B cell (primary cell): ENCODE data around the gene GSTO2. TPM values are rescaled to one million over a fixed set of nuclear protein-coding genes. Genes with fewer than 3 reads are reported as not detected.

Source experiments
- ATAC-seq: fragments of 200-7000 bp; cut with Tn5 transposase; one replicate; pipeline ENCODE4 v1.10.0; 2021; ENCODE audit warnings: low read depth, mild to moderate bottlenecking, moderate number of reproducible peaks, moderate library complexity
- CTCF ChIA-PET: fragments of 350-600 bp; sonication (Branson Sonifier 250); formaldehyde crosslinking; loops from one replicate; lab custom pipeline; 2021; ENCODE audit warnings: antibody characterized with exemption, inconsistent platforms; lab: Charles Lee
- POLR2A ChIA-PET: fragments of 350-600 bp; sonication (Branson Sonifier 250); formaldehyde crosslinking; loops from one replicate; lab custom pipeline; 2021; ENCODE audit warnings: antibody characterized with exemption; lab: Charles Lee
- DNase-seq: peaks from one replicate; pipeline ENCODE4 v3.0.0; 2013
- H2AFZ ChIP-seq: 2 replicates; pipeline ENCODE4 v1.6.1; 2012; ENCODE audit warnings: mild to moderate bottlenecking, low read depth, low read length; ENCODE audit not compliant: insufficient read depth, poor library complexity, severe bottlenecking
- H3K27ac ChIP-seq, 2 donors: 1 replicate in 1 of 2; 2 replicates in 1 of 2; pipeline ENCODE4 v1.5.1; 2012 to 2013; ENCODE audit warnings: low read length in 2 of 2, mild to moderate bottlenecking in 2 of 2, moderate library complexity in 1 of 2
- H3K27me3 ChIP-seq, 4 experiments: fragments of 200-600 bp in 1 of 4; sonication (generic) in 1 of 4; replicated peaks in 1 of 4; 1 replicate in 2 of 4; 2 replicates in 2 of 4; pipeline versions ENCODE4 v1.6.1 to v1.7.0; 2013 to 2016; ENCODE audit warnings: low read length in 3 of 4, mild to moderate bottlenecking in 2 of 4, mixed read lengths in 1 of 4, moderate library complexity in 1 of 4; ENCODE audit not compliant: insufficient read depth in 4 of 4, control insufficient read depth in 3 of 4; ENCODE audit errors: control extremely low read depth in 1 of 4
- H3K36me3 ChIP-seq, 2 experiments: replicated peaks in 1 of 2; 1 replicate in 1 of 2; 2 replicates in 1 of 2; pipeline versions ENCODE4 v1.6.1 to v1.7.1; 2013; ENCODE audit warnings: low read length in 1 of 2; ENCODE audit not compliant: insufficient read depth in 2 of 2, control insufficient read depth in 1 of 2; ENCODE audit errors: control extremely low read depth in 1 of 2, extremely low read depth in 1 of 2
- H3K4me1 ChIP-seq, 2 donors: fragments of 200-600 bp in 1 of 2; sonication (generic) in 1 of 2; 1 replicate in 1 of 2; 2 replicates in 1 of 2; pipeline versions ENCODE4 v1.5.1 to v1.6.1; 2013 to 2017; ENCODE audit warnings: low read length in 2 of 2; ENCODE audit not compliant: control insufficient read depth in 2 of 2, insufficient read depth in 2 of 2
- H3K4me2 ChIP-seq: replicated peaks from 2 replicates; pipeline ENCODE3; 2012; ENCODE audit warnings: mild to moderate bottlenecking, low read depth, low read length; ENCODE audit not compliant: poor library complexity, severe bottlenecking
- H3K4me3 ChIP-seq, 5 experiments: fragments of 200-600 bp in 1 of 5; sonication (generic) in 1 of 5; 1 replicate in 3 of 5; 2 replicates in 2 of 5; pipeline versions ENCODE4 v1.5.1 to v1.7.0; 2011 to 2016; ENCODE audit warnings: low read length in 4 of 5, mild to moderate bottlenecking in 4 of 5, low read depth in 2 of 5, control low read depth in 1 of 5, moderate library complexity in 1 of 5; ENCODE audit not compliant: insufficient read depth in 1 of 5; ENCODE audit errors: control extremely low read depth in 1 of 5, extremely low read depth in 1 of 5
- H3K79me2 ChIP-seq: fragments of 200-600 bp; sonication (generic); one replicate; pipeline ENCODE4 v1.6.0; 2016; ENCODE audit warnings: low read length; ENCODE audit not compliant: control insufficient read depth, insufficient read depth
- H3K9ac ChIP-seq: fragments of 200-600 bp; sonication (generic); 2 replicates; pipeline ENCODE4 v1.6.1; 2017; ENCODE audit warnings: mild to moderate bottlenecking, low read length, moderate library complexity
- H3K9me3 ChIP-seq, 3 donors: one replicate each; pipeline versions ENCODE4 v1.6.1 to v1.7.1; 2013; ENCODE audit warnings: low read length in 2 of 3; ENCODE audit not compliant: control insufficient read depth in 2 of 3, insufficient read depth in 1 of 3; ENCODE audit errors: control extremely low read depth in 1 of 3
- H4K20me1 ChIP-seq: 2 replicates; pipeline ENCODE4 v1.6.0; 2012; ENCODE audit warnings: mild to moderate bottlenecking, low read length; ENCODE audit not compliant: insufficient read depth, control insufficient read depth, poor library complexity, severe bottlenecking
- H3K27ac Mint-ChIP-seq: one replicate; pipeline ENCODE4 v1.8.0; 2021; ENCODE audit warnings: mixed read lengths
- H3K27me3 Mint-ChIP-seq: one replicate; pipeline ENCODE4 v1.8.0; 2021; ENCODE audit warnings: mixed read lengths
- H3K4me1 Mint-ChIP-seq: one replicate; pipeline ENCODE4 v1.8.0; 2021; ENCODE audit warnings: mixed read lengths
- H3K4me3 Mint-ChIP-seq: one replicate; pipeline ENCODE4 v1.8.0; 2021; ENCODE audit warnings: mixed read lengths
- H3K9me3 Mint-ChIP-seq: one replicate; pipeline ENCODE4 v1.8.0; 2022; ENCODE audit warnings: mixed read lengths; ENCODE audit not compliant: insufficient read depth
- EZH2 ChIP-seq: IDR thresholded peaks from 2 replicates; pipeline ENCODE4 v1.6.1; 2012; ENCODE audit warnings: borderline replicate concordance, low read depth, mild to moderate bottlenecking, moderate library complexity, low read length; ENCODE audit not compliant: insufficient read depth, poor library complexity, severe bottlenecking
- WGBS: methylation state at CpG from one replicate; pipeline ENCODE4 v1.1.5; 2013; ENCODE audit warnings: missing lambda C conversion rate; ENCODE audit not compliant: insufficient coverage; 5-methylcytosine and 5-hydroxymethylcytosine counted together
- intact Hi-C: fragments of 100-400 bp; cut with micrococcal nuclease; formaldehyde crosslinking; loops from one replicate; pipeline ENCODE4 v1.10.0; 2022
- polyA plus RNA-seq: library from polyadenylated mRNA; depleted of rRNA; stranded (reverse); fragments of >200 nt; gene quantifications from 2 replicates; pipeline ENCODE4 v1.2.3, GENCODE V29; 2012
- total RNA-seq, 2 donors: library from RNA; stranded (reverse); fragments of 120-200 nt in 1 of 2; gene quantifications; 1 replicate in 1 of 2; 2 replicates in 1 of 2; pipeline versions ENCODE4 v1.2.3 to v1.2.4, GENCODE V29; 2013 to 2022
- TF ChIP-seq, protein P1 (sequence below): fragments of 200-600 bp; IDR thresholded peaks from one replicate; pipeline ENCODE4 v1.8.0; 2022; ENCODE audit warnings: antibody characterized with exemption, mild to moderate bottlenecking

GSTO2 gene
- total and polyA plus RNA-seq, 2 donors (not counting 1 experiment from before 2014, with no cell fraction given): 0.16 to 0.89 TPM

DNA sequence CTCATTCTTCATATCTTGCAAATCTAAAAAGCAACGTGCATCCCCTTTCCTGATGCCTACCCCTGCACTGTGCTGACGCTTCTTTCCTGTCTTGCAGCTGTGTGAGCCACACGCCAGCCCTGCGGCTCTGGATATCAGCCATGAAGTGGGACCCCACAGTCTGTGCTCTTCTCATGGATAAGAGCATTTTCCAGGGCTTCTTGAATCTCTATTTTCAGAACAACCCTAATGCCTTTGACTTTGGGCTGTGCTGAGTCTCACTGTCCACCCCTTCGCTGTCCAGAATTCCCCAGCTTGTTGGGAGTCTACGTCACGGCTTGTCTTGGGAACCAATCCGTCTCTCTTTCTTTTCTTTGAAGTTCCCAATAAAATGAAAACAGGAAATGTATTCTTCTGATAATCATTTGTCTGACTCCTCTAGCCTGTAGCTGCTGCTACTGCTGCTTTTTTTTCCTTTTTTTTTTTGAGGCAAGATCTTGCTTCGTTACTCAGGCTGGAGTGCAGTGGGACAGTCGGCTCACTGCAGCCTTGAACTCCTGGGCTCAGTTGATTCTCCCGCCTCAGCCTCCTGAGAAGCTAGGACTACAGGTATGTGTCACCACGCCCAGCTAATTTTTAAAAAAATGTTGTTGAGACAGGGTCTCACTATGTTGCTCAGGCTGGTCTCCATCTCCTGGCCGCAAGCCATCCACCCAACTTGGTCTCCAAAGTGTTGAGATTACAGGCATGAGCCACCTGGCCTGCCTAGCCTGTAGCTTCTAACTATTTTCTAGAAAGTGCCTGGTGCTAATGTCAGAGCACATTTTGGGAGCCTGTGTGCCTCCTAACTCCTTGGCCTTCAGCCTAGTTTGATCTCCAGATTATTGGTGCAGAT is 30.3 kb downstream of the GSTO2 start:
- H4K20me1 ChIP-seq: no peaks in the 10 kb centered on the region
- ChIA-PET POLR2A (no interaction called here), CTCF (interaction anchor here (0.7 to 3.1 kb wide), 6 partner anchors 8 to 51 kb away, joined by 3 to 24 read pairs (median 4); no protein-coding TSS in a partner anchor)
- no peaks in the 10 kb centered on the region for H3K9me3 Mint-ChIP-seq
- no peaks in the 10 kb centered on the region for H3K36me3 ChIP-seq
- no peak for DNase-seq
- no peak for TF ChIP-seq EZH2
- TF ChIP-seq, protein P1, sequence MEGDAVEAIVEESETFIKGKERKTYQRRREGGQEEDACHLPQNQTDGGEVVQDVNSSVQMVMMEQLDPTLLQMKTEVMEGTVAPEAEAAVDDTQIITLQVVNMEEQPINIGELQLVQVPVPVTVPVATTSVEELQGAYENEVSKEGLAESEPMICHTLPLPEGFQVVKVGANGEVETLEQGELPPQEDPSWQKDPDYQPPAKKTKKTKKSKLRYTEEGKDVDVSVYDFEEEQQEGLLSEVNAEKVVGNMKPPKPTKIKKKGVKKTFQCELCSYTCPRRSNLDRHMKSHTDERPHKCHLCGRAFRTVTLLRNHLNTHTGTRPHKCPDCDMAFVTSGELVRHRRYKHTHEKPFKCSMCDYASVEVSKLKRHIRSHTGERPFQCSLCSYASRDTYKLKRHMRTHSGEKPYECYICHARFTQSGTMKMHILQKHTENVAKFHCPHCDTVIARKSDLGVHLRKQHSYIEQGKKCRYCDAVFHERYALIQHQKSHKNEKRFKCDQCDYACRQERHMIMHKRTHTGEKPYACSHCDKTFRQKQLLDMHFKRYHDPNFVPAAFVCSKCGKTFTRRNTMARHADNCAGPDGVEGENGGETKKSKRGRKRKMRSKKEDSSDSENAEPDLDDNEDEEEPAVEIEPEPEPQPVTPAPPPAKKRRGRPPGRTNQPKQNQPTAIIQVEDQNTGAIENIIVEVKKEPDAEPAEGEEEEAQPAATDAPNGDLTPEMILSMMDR: no peak
- no peaks in the 10 kb centered on the region for H3K4me1 ChIP-seq
- intact Hi-C loops: no loop called here
- no peak overlapping the region for H3K9ac ChIP-seq
- no peak overlapping the region for H3K27ac Mint-ChIP-seq
- ATAC-seq: no peak
- 74% methylated on average over 12 of the region's 13 CpGs for WGBS
- no peak overlapping the region for H3K27ac ChIP-seq
- no peaks in the 10 kb centered on the region for H3K9me3 ChIP-seq
- H3K27me3 ChIP-seq: peaks cover 0 to 17% (median 0%) of the 10 kb centered on the region in 4 experiments
- H3K4me1 Mint-ChIP-seq: no peaks in the 10 kb centered on the region
- H2AFZ ChIP-seq: no peak overlapping the region
- H3K4me3 ChIP-seq: no peak overlapping the region
- no peak overlapping the region for H3K4me2 ChIP-seq
- H3K4me3 Mint-ChIP-seq: no peak overlapping the region
- peaks cover 26% of the 10 kb centered on the region for H3K27me3 Mint-ChIP-seq
- no peaks in the 10 kb centered on the region for H3K79me2 ChIP-seq
